ENCODE measurements around the gene IQSEC1. TPM values are rescaled to one million over a fixed set of nuclear protein-coding genes. Genes with fewer than 3 reads are reported as not detected.
A peak's percentile ranks its signal among the peaks of the same experiment; 100 is the strongest.

The IQSEC1 gene
- total RNA-seq, 2 donors from 2014 or later, result 58.2 to 94.2 TPM

DNA sequence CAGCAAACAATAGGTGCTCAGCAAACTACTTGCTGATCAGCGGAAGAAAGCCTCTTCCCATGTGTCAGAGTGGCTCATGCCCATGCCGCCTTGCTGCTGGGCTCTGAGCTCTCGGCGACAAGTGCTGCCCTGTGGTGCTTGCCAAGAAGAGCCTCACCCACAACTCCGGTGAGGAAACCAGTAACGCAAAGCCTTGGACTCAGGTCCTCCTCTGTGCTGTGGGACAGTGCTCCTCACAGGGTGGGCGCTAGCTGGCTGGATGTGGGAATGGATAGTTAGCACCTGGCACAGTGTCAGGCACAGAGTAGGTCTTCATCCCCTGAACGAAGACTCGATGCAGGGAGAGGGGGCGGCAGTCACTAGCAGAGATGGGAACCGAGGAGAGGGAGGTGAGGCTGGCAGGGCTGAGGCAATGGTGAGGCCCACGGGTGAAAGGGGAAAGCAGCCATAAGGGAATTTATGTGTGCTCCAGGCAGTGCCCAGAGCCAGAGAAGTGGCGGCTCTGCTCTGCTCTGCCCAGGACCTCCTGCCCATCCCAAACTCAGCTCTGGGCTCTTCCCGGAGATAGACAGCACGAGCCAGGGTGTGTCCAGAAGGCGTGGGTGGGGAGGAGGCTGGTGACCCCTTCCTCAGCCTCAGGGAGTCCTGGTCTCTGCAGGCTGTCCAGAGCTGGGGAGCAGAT lies 55.7 kb downstream of the IQSEC1 start:
- no peak overlapping the region for H3K27ac ChIP-seq
- TF ChIP-seq POLR2A (IDR thresholded peaks at IDR 0.05), result no peak
- TF ChIP-seq, protein P1, sequence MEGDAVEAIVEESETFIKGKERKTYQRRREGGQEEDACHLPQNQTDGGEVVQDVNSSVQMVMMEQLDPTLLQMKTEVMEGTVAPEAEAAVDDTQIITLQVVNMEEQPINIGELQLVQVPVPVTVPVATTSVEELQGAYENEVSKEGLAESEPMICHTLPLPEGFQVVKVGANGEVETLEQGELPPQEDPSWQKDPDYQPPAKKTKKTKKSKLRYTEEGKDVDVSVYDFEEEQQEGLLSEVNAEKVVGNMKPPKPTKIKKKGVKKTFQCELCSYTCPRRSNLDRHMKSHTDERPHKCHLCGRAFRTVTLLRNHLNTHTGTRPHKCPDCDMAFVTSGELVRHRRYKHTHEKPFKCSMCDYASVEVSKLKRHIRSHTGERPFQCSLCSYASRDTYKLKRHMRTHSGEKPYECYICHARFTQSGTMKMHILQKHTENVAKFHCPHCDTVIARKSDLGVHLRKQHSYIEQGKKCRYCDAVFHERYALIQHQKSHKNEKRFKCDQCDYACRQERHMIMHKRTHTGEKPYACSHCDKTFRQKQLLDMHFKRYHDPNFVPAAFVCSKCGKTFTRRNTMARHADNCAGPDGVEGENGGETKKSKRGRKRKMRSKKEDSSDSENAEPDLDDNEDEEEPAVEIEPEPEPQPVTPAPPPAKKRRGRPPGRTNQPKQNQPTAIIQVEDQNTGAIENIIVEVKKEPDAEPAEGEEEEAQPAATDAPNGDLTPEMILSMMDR (IDR thresholded peaks at IDR 0.05), result no peak
- no peaks in the 10 kb centered on the region for H3K9me3 ChIP-seq
- no peak overlapping the region for H3K4me3 ChIP-seq
- intact Hi-C loops (cut with DNase I), result no loop called here
- no peaks in the 10 kb centered on the region for H3K27me3 ChIP-seq (replicated peaks; ENCODE audit: insufficient read depth)
- no peak for DNase-seq (ENCODE audit: low spot score)
- WGBS, result 94% methylated on average over 16 of the region's 16 CpGs
- no peaks in the 10 kb centered on the region for H3K4me1 ChIP-seq (replicated peaks)
- H3K36me3 ChIP-seq, result no peaks in the 10 kb centered on the region

DNA sequence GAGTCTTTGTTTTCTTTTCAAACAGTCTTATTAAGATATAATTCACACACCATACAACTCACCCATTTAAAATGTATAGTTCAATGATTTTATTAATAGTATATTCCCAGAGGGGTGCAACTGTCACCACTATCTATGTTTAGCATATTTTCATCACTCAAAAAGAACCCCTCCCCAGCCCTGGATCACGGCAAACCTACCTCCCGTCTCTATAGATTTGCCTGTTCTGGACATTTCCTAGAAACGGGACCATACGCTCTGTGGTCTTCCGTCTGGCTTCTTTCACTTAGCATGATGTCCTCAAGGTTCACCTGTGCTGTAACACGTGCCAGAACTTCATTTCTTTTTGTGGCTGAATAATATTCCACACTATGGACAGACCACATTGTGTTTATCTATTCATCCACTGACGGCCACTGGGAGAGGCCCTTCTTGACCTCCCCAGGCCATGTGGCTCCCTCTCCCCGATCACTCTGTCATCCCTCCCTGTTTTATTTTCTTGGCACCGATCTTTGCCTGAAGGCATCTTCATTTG lies 56.4 kb downstream of the IQSEC1 start:
- Histone ChIP-seq H3K36me3 (no peaks in the 10 kb centered on the region), H3K27me3 (replicated peaks; ENCODE audit: insufficient read depth) (no peaks in the 10 kb centered on the region)

DNA sequence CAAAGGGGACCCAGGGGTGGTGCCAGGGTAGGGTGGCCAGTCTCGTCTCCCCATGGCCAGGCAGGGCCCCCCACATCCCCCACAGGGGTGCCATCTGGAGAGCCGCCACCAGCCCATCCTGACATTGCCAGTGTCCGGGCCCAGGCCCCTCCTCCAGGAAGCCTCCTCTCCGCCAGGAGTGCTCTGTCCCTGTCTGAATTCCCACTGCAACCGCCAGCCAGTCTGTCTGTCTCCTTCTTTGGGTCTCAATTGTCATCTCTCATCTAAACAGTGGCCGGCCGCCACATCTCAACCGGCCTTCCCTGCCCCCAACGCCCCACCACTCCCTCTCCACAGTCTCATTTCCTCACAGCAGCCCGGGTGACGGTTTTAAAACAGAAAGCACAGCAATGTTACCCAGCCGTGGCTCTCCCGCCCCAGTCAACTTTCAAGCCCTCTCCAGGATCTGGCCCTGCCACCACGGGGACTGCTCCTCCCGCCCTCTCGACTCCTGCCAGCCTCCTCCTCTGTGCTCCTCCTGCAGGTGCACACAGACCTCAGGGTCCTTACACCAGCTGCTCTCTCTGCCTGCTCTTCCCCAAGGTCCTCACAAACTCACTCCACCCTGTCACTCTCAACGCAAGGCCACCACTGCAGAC lies 57.0 kb downstream of the IQSEC1 start:
- no peaks in the 10 kb centered on the region for H3K9me3 ChIP-seq
- DNase-seq (ENCODE audit: low spot score), result no peak
- WGBS, result 64% methylated on average over 16 of the region's 17 CpGs
- intact Hi-C loops (cut with DNase I), result no loop called here
- no peaks in the 10 kb centered on the region for H3K36me3 ChIP-seq
- no peak overlapping the region for H3K4me3 ChIP-seq
- no peaks in the 10 kb centered on the region for H3K27me3 ChIP-seq (replicated peaks; ENCODE audit: insufficient read depth)
- no peaks in the 10 kb centered on the region for H3K4me1 ChIP-seq (replicated peaks)
- no peak for TF ChIP-seq POLR2AphosphoS5 (IDR thresholded peaks at IDR 0.05)
- peak overlapping the region; percentile 15 for H3K27ac ChIP-seq

More for the DNA sequence above, 56.4 kb downstream of the IQSEC1 start:
- TF ChIP-seq POLR2A (IDR thresholded peaks at IDR 0.05) (no peak), POLR2AphosphoS5 (IDR thresholded peaks at IDR 0.05) (no peak)
- TF ChIP-seq, protein P1 (IDR thresholded peaks at IDR 0.05), result no peak
- intact Hi-C loops (cut with DNase I), result no loop called here
- Histone ChIP-seq H3K27ac (no peak overlapping the region), H3K9me3 (no peaks in the 10 kb centered on the region), H3K4me3 (no peak overlapping the region), H3K4me1 (replicated peaks) (no peaks in the 10 kb centered on the region)
- DNase-seq (ENCODE audit: low spot score), result no peak
- WGBS, result 91% methylated on average over 9 of the region's 9 CpGs

DNA sequence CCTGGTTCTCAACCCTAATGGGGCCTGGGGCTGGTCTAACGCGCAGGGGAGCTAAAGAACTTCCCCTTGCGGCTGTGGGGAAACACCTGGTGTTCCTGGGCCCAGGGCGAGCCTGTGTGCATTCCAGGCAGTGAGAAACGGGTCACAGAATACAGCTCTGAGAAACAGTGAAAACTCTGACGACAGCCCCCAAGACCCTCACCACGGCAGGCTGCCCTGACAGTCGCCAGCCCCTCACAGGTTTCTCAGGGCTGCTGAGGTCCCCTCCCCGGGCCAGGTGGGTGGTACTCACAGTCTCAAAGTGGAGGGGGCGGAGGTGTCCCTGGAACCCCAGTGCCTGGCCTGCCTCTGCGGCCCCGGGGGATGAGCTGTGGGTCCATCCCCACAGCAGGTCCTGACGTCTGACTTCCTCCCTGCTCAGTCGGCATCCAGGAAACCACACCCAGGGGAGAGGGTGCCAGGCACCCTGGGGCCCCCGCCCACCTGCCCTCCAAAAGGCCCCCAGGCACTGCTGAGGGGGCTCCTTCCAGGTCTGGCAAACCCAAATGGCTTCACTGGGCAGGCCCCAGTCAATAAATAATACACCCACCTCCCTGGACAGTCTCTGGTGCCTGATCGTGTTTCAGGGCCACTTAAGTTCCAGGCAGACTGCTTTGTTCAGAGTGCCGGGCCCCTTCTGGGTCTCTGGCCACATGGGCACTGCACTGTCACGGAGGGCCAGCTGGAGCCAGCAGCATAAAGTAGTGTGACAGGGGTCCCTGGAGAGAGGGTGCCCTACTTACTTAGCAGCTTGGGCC lies 57.7 kb downstream of the IQSEC1 start:
- no peaks in the 10 kb centered on the region for H3K4me1 ChIP-seq (replicated peaks)
- TF ChIP-seq POLR2AphosphoS5 (IDR thresholded peaks at IDR 0.05), result no peak
- peak; percentile 13 for TF ChIP-seq POLR2A (IDR thresholded peaks at IDR 0.05)
- TF ChIP-seq, protein P1 (IDR thresholded peaks at IDR 0.05), result no peak
- H3K4me3 ChIP-seq, result no peak overlapping the region
- no peak for DNase-seq (ENCODE audit: low spot score)
- H3K27ac ChIP-seq, result peak overlapping the region; percentile 15
- no peaks in the 10 kb centered on the region for H3K9me3 ChIP-seq
- WGBS, result 75% methylated on average over 15 of the region's 18 CpGs
- H3K36me3 ChIP-seq, result no peaks in the 10 kb centered on the region
- no peaks in the 10 kb centered on the region for H3K27me3 ChIP-seq (replicated peaks; ENCODE audit: insufficient read depth)
- intact Hi-C loops (cut with DNase I), result no loop called here

DNA sequence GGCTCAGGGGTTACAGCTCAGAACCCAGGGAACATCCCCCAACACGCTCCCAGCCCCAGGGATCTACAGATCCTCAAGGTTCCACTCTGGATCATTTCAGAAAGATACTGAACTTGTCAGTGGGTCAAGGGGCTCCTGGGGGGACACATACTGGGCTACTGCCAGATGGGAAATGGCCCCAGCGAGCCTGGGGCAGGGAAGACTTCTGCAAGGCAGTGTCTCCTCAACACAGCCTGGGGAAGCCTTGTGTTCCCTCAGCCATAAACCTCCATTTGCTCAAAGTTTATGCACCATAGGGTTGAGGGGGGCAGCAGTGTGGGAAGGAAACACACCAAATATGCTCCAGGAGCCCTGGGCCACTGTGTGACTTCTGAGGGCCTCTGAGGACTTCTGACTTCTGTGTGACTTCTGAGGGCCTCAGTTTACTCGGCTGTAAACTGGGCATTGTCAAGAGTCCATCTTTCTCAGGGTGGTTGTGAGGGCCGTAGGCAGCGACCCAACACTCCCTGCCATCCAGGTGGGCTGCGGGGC lies 58.4 kb downstream of the IQSEC1 start:
- 97% methylated on average over 6 of the region's 6 CpGs for WGBS
- intact Hi-C loops (cut with DNase I), result no loop called here
- H3K4me3 ChIP-seq, result no peak overlapping the region
- H3K36me3 ChIP-seq, result no peaks in the 10 kb centered on the region
- TF ChIP-seq POLR2A (IDR thresholded peaks at IDR 0.05), result no peak
- no peaks in the 10 kb centered on the region for H3K4me1 ChIP-seq (replicated peaks)
- no peaks in the 10 kb centered on the region for H3K27me3 ChIP-seq (replicated peaks; ENCODE audit: insufficient read depth)
- H3K9me3 ChIP-seq, result no peaks in the 10 kb centered on the region
- H3K27ac ChIP-seq, result no peak overlapping the region
- DNase-seq (ENCODE audit: low spot score), result no peak

Data from prostate gland (tissue), 2 donors.